ENCODE results near the gene PROM2.
"Not testable (repeated sequence)": the region's sequence is repeated elsewhere in the genome, so short reads cannot be mapped to it uniquely, and the experiment has no call there.

The PROM2 gene

GRCh38 chr2:95262896-95263542 lies 11.2 kb upstream of the PROM2 start:
- Mint-ChIP-seq H3K27ac (no peak overlapping the region), H3K27me3 (peaks cover 11% of the 10 kb centered on the region), H3K9me3 (peaks cover 8% of the 10 kb centered on the region), H3K36me3 (ENCODE audit: low read depth) (no peaks in the 10 kb centered on the region), H3K4me3 (no peak overlapping the region), H3K4me1 (ENCODE audit: low read depth) (peaks cover 33% of the 10 kb centered on the region)
- intact Hi-C loops (cut with micrococcal nuclease) = no loop called here

DNA sequence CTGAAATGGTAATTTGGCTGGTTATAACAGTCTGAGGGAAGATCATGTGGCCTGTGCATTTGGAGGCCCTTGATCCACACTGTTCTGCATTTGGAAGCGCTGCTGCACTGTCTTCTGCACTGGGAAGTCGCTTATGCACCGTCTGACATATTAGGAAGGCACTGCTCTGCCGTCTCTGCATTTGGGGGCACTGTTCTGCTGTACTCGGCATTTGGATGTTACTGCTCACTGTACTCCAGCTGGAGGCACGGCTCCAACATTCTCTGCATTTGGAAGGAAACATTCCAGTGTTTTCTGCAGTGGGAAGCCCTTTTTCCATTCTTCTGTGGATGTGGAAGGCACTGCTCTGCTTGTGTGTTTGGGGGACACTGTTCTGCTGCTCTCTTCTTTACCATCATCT lies 9.6 kb upstream of the PROM2 start:
- H3K27ac Mint-ChIP-seq = no peak overlapping the region
- H3K36me3 Mint-ChIP-seq (ENCODE audit: low read depth) = no peaks in the 10 kb centered on the region
- peaks cover 11% of the 10 kb centered on the region for H3K27me3 Mint-ChIP-seq
- no peaks in the 10 kb centered on the region for H3K9me3 Mint-ChIP-seq
- H3K4me1 Mint-ChIP-seq (ENCODE audit: low read depth) = peaks cover 24% of the 10 kb centered on the region
- intact Hi-C loops (cut with micrococcal nuclease) = no loop called here
- no peak overlapping the region for H3K4me3 Mint-ChIP-seq

DNA sequence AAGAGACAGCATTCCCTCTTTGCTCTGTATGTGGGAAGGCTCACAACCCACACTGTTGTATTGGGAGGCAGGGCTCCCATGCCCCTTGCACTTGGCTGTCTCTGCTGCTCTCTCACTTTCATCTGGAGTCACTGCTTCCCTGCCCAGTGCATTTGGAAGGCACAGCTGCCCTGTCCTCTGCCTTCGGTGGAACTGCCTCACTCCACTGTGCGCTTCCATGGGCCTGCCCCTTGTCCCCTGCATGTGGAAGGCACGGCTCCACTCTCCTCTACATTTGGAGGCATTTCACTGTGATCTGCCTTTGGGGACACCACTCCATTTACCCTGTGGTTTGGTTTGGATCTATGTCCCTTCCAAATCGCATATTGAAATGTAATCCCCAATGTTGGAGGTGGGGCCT lies 9.1 kb upstream of the PROM2 start:
- no peaks in the 10 kb centered on the region for H3K36me3 Mint-ChIP-seq (ENCODE audit: low read depth)

GRCh38 chr2:95266781-95267430 lies 7.3 kb upstream of the PROM2 start:
- Mint-ChIP-seq H3K27ac (no peak overlapping the region), H3K4me3 (no peak overlapping the region), H3K36me3 (ENCODE audit: low read depth) (no peaks in the 10 kb centered on the region), H3K27me3 (peaks cover 11% of the 10 kb centered on the region), H3K4me1 (ENCODE audit: low read depth) (peaks cover under 1% of the 10 kb centered on the region), H3K9me3 (no peaks in the 10 kb centered on the region)
- intact Hi-C loops (cut with micrococcal nuclease) = no loop called here

More for the DNA sequence above, 9.1 kb upstream of the PROM2 start:
- Mint-ChIP-seq H3K27ac (no peak overlapping the region), H3K4me1 (ENCODE audit: low read depth) (peaks cover 18% of the 10 kb centered on the region), H3K4me3 (no peak overlapping the region), H3K9me3 (no peaks in the 10 kb centered on the region), H3K27me3 (peaks cover 11% of the 10 kb centered on the region)
- intact Hi-C loops (cut with micrococcal nuclease) = no loop called here

DNA sequence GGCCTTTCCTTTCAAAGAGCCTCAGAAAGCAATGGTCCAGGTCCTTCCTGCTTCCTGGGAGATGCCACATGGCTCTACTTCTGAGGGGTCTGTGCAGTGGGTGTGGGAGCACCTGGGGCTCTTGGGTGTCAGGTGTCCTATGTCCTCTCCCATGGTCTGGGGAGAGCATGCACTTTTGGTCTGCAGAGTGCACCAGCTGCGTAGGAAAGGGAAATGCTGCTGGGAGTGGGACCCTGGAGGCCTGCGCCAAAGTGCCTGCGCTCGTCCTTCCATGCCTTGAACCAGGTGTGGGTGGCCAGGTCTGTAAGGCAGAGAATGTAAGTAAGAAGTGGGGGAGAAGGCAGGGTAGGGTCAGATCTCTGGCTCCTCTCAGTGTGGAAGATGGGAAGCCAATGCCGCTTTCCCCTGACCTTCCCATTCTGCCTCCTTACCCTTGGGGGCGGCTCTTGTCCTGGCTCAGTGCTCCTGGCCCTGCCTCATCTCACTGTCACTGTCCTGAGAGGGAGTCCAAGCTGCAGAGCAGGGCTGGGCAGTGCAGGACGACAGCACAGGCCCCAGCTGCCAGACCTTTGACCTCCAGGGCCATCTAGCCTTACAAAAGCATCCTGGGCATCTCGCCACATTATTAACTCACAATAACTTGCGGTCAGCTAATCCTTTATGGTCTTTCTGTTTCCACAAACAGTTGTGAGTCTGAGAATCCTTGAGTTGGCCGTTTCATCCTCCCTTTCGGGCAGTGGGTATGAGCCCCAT lies 6.6 kb upstream of the PROM2 start:
- Mint-ChIP-seq H3K27me3 (peaks cover 11% of the 10 kb centered on the region), H3K4me1 (ENCODE audit: low read depth) (no peaks in the 10 kb centered on the region), H3K36me3 (ENCODE audit: low read depth) (no peaks in the 10 kb centered on the region), H3K4me3 (no peak overlapping the region), H3K9me3 (no peaks in the 10 kb centered on the region), H3K27ac (no peak overlapping the region)
- intact Hi-C loops (cut with micrococcal nuclease) = no loop called here

DNA sequence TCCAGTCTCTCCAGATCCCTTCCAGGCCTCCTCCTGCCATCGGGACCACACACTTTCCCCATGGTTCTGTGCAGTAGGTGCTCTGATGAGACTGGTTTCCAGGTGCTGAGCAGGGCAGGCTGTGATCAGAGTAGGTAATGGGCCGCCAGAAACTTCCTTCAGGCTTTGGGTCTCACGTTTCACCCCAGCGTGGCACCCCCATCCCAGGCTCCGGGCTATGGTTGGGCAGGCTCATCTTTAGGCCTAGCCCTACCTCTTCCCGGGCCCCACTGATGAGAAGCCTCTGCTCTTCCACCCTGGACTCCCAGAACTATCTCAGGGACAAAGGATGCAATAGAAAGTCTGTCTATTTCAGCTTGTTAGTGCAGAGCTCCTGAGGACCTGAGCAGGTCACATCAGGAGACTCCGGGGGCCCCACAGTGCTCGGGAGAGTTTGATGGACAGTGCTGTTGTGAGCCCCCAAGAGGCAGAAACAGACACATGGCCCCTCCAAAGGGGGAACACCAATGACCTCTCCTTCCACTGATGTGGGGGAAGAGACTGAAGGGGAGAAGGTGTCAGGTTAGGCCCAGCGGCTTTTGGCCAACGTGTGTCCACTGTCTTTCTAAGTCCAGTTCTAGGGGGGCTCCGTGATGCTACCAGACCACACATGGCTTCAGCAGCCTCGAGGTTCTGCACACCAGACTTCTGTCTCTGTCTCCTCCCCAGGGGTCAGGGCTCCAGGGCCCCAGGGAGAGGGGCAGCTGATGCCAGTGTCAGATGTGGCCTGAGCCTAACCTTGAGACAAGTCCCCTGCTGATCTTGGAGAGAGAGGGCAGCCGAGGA lies 5.8 kb upstream of the PROM2 start:
- Mint-ChIP-seq H3K4me3 (no peak overlapping the region), H3K4me1 (ENCODE audit: low read depth) (peaks cover 5% of the 10 kb centered on the region), H3K36me3 (ENCODE audit: low read depth) (no peaks in the 10 kb centered on the region), H3K27me3 (peaks cover 11% of the 10 kb centered on the region), H3K27ac (no peak overlapping the region), H3K9me3 (no peaks in the 10 kb centered on the region)
- intact Hi-C loops (cut with micrococcal nuclease) = no loop called here

- H3K9me3 Mint-ChIP-seq = no peaks in the 10 kb centered on the region
- intact Hi-C loops (cut with micrococcal nuclease) = no loop called here
These were observed 5.1 kb upstream of the PROM2 start for GRCh38 chr2:95269036-95269680.

DNA sequence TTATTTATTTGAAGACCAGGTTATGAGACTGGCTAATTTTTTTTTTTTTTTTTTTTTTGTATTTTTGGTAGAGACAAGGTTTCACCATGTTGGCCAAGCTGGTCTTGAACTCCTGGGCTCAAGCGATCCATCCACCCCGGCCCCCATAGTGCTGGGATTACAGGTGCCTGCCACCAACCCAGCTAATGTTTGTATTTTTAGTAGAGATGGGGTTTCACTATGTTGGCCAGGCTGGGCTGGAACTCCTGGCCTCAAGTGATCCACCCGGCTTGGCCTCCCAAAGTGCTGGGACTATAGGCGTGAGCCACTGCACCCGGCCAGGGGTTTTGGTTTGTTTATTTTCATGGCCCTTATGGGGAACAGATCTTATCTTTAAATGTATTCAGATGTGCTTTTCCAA lies 4.5 kb upstream of the PROM2 start:
- intact Hi-C loops (cut with micrococcal nuclease); H3K36me3 Mint-ChIP-seq (ENCODE audit: low read depth); H3K9me3 Mint-ChIP-seq; H3K4me1 Mint-ChIP-seq (ENCODE audit: low read depth); H3K27ac Mint-ChIP-seq; H3K27me3 Mint-ChIP-seq; H3K4me3 Mint-ChIP-seq: not testable (repeated sequence)

More at GRCh38 chr2:95269036-95269680, 5.1 kb upstream of the PROM2 start:
- Mint-ChIP-seq H3K4me1 (ENCODE audit: low read depth) (peaks cover 5% of the 10 kb centered on the region), H3K27me3 (peaks cover 11% of the 10 kb centered on the region), H3K36me3 (ENCODE audit: low read depth) (no peaks in the 10 kb centered on the region), H3K4me3 (no peak overlapping the region), H3K27ac (no peak overlapping the region)

- H3K27ac Mint-ChIP-seq = no peak overlapping the region
- intact Hi-C loops (cut with micrococcal nuclease) = no loop called here
- H3K4me1 Mint-ChIP-seq (ENCODE audit: low read depth) = peaks cover 5% of the 10 kb centered on the region
- no peak overlapping the region for H3K4me3 Mint-ChIP-seq
- no peaks in the 10 kb centered on the region for H3K36me3 Mint-ChIP-seq (ENCODE audit: low read depth)
- H3K27me3 Mint-ChIP-seq = peaks cover 6% of the 10 kb centered on the region
- no peaks in the 10 kb centered on the region for H3K9me3 Mint-ChIP-seq
These were observed 3.6 kb upstream of the PROM2 start for GRCh38 chr2:95270541-95271081.

GRCh38 chr2:95271381-95271971 lies 2.8 kb upstream of the PROM2 start:
- H3K4me1 Mint-ChIP-seq (ENCODE audit: low read depth) = peaks cover 5% of the 10 kb centered on the region
- intact Hi-C loops (cut with micrococcal nuclease) = no loop called here
- no peak overlapping the region for H3K27ac Mint-ChIP-seq
- H3K27me3 Mint-ChIP-seq = peaks cover 2% of the 10 kb centered on the region
- no peaks in the 10 kb centered on the region for H3K9me3 Mint-ChIP-seq
- H3K36me3 Mint-ChIP-seq (ENCODE audit: low read depth) = no peaks in the 10 kb centered on the region
- H3K4me3 Mint-ChIP-seq = no peak overlapping the region

- intact Hi-C loops (cut with micrococcal nuclease) = no loop called here
- peaks cover 5% of the 10 kb centered on the region for H3K4me1 Mint-ChIP-seq (ENCODE audit: low read depth)
- H3K9me3 Mint-ChIP-seq = no peaks in the 10 kb centered on the region
- H3K27ac Mint-ChIP-seq = no peak overlapping the region
- peaks cover 2% of the 10 kb centered on the region for H3K27me3 Mint-ChIP-seq
- H3K36me3 Mint-ChIP-seq (ENCODE audit: low read depth) = no peaks in the 10 kb centered on the region
- H3K4me3 Mint-ChIP-seq = no peak overlapping the region
These were observed 1.9 kb upstream of the PROM2 start for GRCh38 chr2:95272299-95272751.

- no peak overlapping the region for H3K27ac Mint-ChIP-seq
- no peaks in the 10 kb centered on the region for H3K9me3 Mint-ChIP-seq
- H3K4me3 Mint-ChIP-seq = no peak overlapping the region
- peaks cover 2% of the 10 kb centered on the region for H3K27me3 Mint-ChIP-seq
- H3K4me1 Mint-ChIP-seq (ENCODE audit: low read depth) = peaks cover 9% of the 10 kb centered on the region
- H3K36me3 Mint-ChIP-seq (ENCODE audit: low read depth) = no peaks in the 10 kb centered on the region
- intact Hi-C loops (cut with micrococcal nuclease) = no loop called here
These were observed 1.5 kb upstream of the PROM2 start for GRCh38 chr2:95272781-95273180.
